Activated CD4-positive, alpha-beta T cell treated with anti-CD3 and anti-CD28 coated beads for 24 hours (primary cell): ENCODE results near the gene THTPA.
A peak's percentile ranks its signal among the peaks of the same experiment; 100 is the strongest.
"Not testable (repeated sequence)": the region's sequence is repeated elsewhere in the genome, so short reads cannot be mapped to it uniquely, and the experiment has no call there.

Source experiments
- DNase-seq, 2 donors: peaks; one replicate each; pipeline ENCODE4 v3.0.0-alpha.2; 2020; ENCODE audit warnings: low read depth in 2 of 2

Gene THTPA

GRCh38 chr14:23583761-23584526 lies 27.9 kb downstream of the THTPA start:
- not testable (repeated sequence) for DNase-seq

GRCh38 chr14:23584527-23585203 lies 28.6 kb downstream of the THTPA start:
- DNase-seq, result not testable (repeated sequence)

- peak; percentile 64 to 72 for DNase-seq
Measured at GRCh38 chr14:23588884-23589598, 33.0 kb downstream of the THTPA start.

DNA sequence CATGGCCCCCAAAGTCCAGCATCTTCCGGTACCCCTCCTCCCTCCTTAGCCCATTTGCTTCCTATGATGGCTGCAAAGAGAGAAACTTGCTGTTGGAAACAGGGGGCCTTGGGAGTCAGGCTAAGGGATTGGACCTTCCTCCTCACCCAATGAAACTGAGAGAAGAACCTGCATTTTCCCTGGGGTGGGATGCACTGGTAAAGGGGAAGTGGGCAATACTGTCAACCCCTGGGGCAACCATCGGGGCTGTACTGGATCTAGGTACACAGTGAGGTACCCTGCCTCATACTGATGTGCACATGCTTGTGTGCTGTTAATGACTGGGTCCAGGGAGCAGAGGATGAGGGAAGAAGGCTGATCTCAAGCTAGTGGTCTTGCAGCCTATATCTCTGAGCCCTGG lies 33.5 kb downstream of the THTPA start:
- no peak for DNase-seq

DNA sequence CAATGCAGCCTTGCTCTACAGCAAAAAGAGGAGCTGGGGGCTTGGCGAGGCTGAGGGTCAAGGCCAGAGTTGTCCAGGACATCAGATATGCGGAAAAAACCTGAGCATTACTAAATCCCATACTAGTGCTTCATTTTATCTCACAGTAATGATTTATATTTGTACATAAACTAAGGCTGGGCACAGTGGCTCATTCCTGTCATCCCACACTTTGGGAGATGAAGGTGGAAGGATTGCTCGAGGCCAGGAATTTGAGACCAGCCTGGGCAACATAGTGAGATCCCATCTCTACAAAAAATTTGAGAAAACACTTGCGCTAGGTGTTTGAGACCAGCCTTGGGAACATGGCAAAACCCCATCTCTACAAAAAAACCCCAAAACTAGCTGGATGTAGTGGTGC lies 34.1 kb downstream of the THTPA start:
- DNase-seq, result no peak

- not testable (repeated sequence) for DNase-seq
Measured at GRCh38 chr14:23594191-23594590, 38.1 kb downstream of the THTPA start.

- no peak for DNase-seq
Measured at GRCh38 chr14:23600322-23600707, 44.2 kb downstream of the THTPA start.

- no peak for DNase-seq
Measured at GRCh38 chr14:23600806-23601205, 44.7 kb downstream of the THTPA start.

- no peak for DNase-seq
Measured at GRCh38 chr14:23601424-23601823, 45.4 kb downstream of the THTPA start.

GRCh38 chr14:23601845-23602180 lies 45.7 kb downstream of the THTPA start:
- no peak for DNase-seq

DNA sequence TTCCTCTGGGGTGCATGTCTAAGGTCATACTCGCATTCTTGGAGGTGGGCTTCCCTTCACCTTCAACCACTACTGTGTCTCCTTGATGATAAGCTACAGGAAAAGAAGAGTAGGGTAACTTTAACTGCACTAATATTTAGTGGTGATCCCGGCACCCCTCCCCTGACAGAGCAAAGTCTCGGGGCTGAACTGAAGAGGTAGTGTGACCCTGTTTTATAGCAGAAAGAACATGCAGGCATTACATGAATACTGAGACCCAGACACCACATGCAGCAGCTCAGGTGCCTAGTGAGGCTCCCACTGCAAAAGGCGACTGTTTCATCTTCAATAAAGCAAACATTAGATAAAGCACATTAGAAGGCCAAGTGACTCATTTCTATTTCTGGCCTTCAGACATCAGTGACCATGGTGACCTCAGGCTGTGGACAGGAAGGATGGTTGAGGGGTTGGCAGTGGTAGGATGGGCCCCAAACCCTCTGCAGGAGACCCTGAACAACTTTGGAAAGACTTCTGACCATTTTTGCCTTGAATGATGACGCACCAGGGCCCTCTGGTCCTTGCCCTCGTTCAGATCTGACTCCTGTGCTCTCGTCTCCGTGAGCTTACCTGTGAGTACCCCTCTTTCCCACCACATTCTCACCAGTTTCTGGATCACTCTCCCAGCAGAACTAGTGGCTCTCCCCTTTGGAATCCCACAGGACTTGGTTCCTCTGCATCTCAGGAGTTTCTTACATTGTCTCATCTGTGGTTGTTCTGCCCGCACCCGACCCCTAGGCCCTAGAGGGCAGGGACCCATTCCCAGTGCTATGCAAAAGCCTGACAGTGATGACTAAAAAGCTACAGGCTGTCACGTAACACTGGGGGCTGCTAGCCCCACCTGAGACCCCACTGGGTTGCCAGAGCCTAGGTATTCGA lies 46.4 kb downstream of the THTPA start:
- no peak for DNase-seq

GRCh38 chr14:23603103-23603502 lies 47.0 kb downstream of the THTPA start:
- no peak for DNase-seq

- DNase-seq, result no peak
Measured at GRCh38 chr14:23604148-23604547, 48.1 kb downstream of the THTPA start.

DNA sequence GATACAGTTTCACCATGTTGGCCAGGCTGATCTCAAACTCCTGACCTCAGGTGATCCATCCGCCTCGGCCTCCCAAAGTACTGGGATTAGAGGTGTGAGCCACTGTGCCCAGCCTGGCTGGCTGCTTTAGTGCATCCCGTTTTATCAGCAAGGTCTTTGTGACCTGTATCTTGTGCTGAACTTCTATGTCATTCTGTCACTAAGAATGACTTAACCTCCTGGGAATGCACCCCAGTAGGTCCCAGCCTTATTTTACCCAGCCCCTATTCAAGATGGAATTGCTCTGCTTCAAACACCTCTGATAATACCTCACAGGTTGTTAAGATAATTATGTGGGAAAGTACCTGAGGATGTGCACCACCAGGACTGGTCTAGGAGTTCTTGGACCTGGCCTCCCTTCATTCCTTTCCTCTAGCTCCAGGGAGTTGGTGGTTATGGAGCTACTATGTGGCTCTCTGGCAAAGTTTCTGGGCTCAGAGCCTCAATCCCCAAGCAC lies 48.7 kb downstream of the THTPA start:
- no peak for DNase-seq

GRCh38 chr14:23605931-23606585 lies 50.0 kb downstream of the THTPA start:
- no peak for DNase-seq

DNA sequence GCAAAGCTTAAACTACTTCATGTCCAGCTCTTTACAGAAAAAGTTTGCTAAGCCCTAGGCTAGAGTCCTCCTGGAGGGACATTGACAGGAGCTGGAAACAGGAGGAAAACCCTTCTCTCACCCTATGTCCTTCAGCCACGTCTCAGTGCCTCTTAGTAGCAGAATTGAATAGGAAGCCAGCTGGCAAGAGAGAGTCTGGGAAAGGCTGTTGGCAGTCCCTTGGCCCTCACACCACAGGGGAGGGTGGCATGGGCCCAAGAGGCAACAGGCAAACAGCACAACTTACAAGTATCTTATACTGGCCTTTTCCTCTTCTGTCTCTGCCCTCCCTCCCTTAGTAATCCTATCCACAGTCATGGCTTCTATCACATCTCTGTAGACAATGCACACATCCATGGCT lies 52.4 kb downstream of the THTPA start:
- DNase-seq, result no peak

GRCh38 chr14:23609001-23609400 lies 52.9 kb downstream of the THTPA start:
- no peak for DNase-seq

- not testable (repeated sequence) for DNase-seq
Measured at GRCh38 chr14:23609411-23610089, 53.5 kb downstream of the THTPA start.
